Stimulated activated CD4-positive, alpha-beta T cell treated with anti-CD3 and anti-CD28 coated beads, Interleukin-1b, Interleukin-23, amount 100 ng/mL, for 1 hour (primary cell): ENCODE data around the gene ANKRD27.
"Not testable (repeated sequence)": the region's sequence is repeated elsewhere in the genome, so short reads cannot be mapped to it uniquely, and the experiment has no call there.

Experiments used
- DNase-seq, 2 donors: peaks; one replicate each; pipeline ENCODE4 v3.0.0-alpha.2; 2020; ENCODE audit warnings: low read depth in 2 of 2

The ANKRD27 gene

GRCh38 chr19:32652894-32653598 is 21.9 kb downstream of the ANKRD27 start:
- DNase-seq = no peak

GRCh38 chr19:32652331-32652730 is 22.6 kb downstream of the ANKRD27 start:
- DNase-seq = not testable (repeated sequence)

- DNase-seq = no peak
These were observed 23.2 kb downstream of the ANKRD27 start for GRCh38 chr19:32651729-32652140.

- DNase-seq = no peak
These were observed 24.3 kb downstream of the ANKRD27 start for GRCh38 chr19:32650671-32651070.

GRCh38 chr19:32649751-32650150 is 25.2 kb downstream of the ANKRD27 start:
- no peak for DNase-seq

- no peak for DNase-seq
These were observed 27.6 kb downstream of the ANKRD27 start for GRCh38 chr19:32647361-32647760.

GRCh38 chr19:32646556-32646955 is 28.4 kb downstream of the ANKRD27 start:
- no peak for DNase-seq

GRCh38 chr19:32642771-32643170 is 32.2 kb downstream of the ANKRD27 start:
- DNase-seq = peak; percentile 16

GRCh38 chr19:32638625-32639024 is 36.4 kb downstream of the ANKRD27 start:
- no peak for DNase-seq

- DNase-seq = no peak
These were observed 37.5 kb downstream of the ANKRD27 start for GRCh38 chr19:32637480-32637879.

GRCh38 chr19:32631381-32631780 is 43.6 kb downstream of the ANKRD27 start:
- DNase-seq = no peak

- no peak for DNase-seq
These were observed 44.6 kb downstream of the ANKRD27 start for GRCh38 chr19:32630338-32630737.

- DNase-seq = no peak
These were observed 47.2 kb downstream of the ANKRD27 start for GRCh38 chr19:32627714-32628270.

- DNase-seq = no peak
These were observed 48.0 kb downstream of the ANKRD27 start for GRCh38 chr19:32626969-32627368.

- no peak for DNase-seq
These were observed 50.6 kb downstream of the ANKRD27 start for GRCh38 chr19:32624410-32624809.

GRCh38 chr19:32622002-32622401 is 53.0 kb downstream of the ANKRD27 start:
- no peak for DNase-seq

- DNase-seq = no peak
These were observed 55.8 kb downstream of the ANKRD27 start for GRCh38 chr19:32619051-32619685.

- DNase-seq = no peak
These were observed 59.4 kb downstream of the ANKRD27 start for GRCh38 chr19:32615569-32615968.

- no peak for DNase-seq
These were observed 60.1 kb downstream of the ANKRD27 start for GRCh38 chr19:32614916-32615315.

- no peak for DNase-seq
These were observed 62.0 kb downstream of the ANKRD27 start for GRCh38 chr19:32613008-32613407.

- no peak for DNase-seq
These were observed 63.8 kb downstream of the ANKRD27 start for GRCh38 chr19:32611161-32611560.

- DNase-seq = no peak
These were observed 67.5 kb downstream of the ANKRD27 start for GRCh38 chr19:32607479-32607878.

- DNase-seq = no peak
These were observed 68.7 kb downstream of the ANKRD27 start for GRCh38 chr19:32606289-32606688.
